ENCODE measurements around the gene INHA.
A peak's percentile ranks its signal among the peaks of the same experiment; 100 is the strongest.

The INHA gene

GRCh38 chr2:219572237-219573001 lies at the start of gene INHA:
Gene INHA, plus strand, starts transcription at chr2:219572310. Its CDS starts 65 bp downstream, at chr2:219572375.
- no peak for DNase-seq (ENCODE audit: low read depth in 2 of 2)

GRCh38 chr2:219523031-219523671 lies 49.0 kb upstream of the INHA start:
- DNase-seq (ENCODE audit: low read depth in 2 of 2), result no peak

- DNase-seq (ENCODE audit: low read depth in 2 of 2), result no peak
These were observed 47.3 kb upstream of the INHA start for GRCh38 chr2:219524817-219525216.

GRCh38 chr2:219525533-219526232 lies 46.4 kb upstream of the INHA start:
- no peak for DNase-seq (ENCODE audit: low read depth in 2 of 2)

GRCh38 chr2:219526320-219527075 lies 45.6 kb upstream of the INHA start:
- DNase-seq (ENCODE audit: low read depth in 2 of 2), result no peak

GRCh38 chr2:219527076-219527394 lies 45.1 kb upstream of the INHA start:
- DNase-seq (ENCODE audit: low read depth in 2 of 2), result no peak

GRCh38 chr2:219527472-219527871 lies 44.6 kb upstream of the INHA start:
- DNase-seq (ENCODE audit: low read depth in 2 of 2), result no peak

GRCh38 chr2:219530048-219530963 lies 41.8 kb upstream of the INHA start:
- DNase-seq (ENCODE audit: low read depth in 2 of 2), result peak; percentile 69 to 77

- no peak for DNase-seq (ENCODE audit: low read depth in 2 of 2)
These were observed 40.3 kb upstream of the INHA start for GRCh38 chr2:219531639-219532377.

- no peak for DNase-seq (ENCODE audit: low read depth in 2 of 2)
These were observed 39.8 kb upstream of the INHA start for GRCh38 chr2:219532378-219532649.

GRCh38 chr2:219533930-219534661 lies 38.0 kb upstream of the INHA start:
- DNase-seq (ENCODE audit: low read depth in 2 of 2), result no peak

- DNase-seq (ENCODE audit: low read depth in 2 of 2), result no peak
These were observed 35.7 kb upstream of the INHA start for GRCh38 chr2:219536425-219536824.

- DNase-seq (ENCODE audit: low read depth in 2 of 2), result no peak
These were observed 35.1 kb upstream of the INHA start for GRCh38 chr2:219536967-219537366.

GRCh38 chr2:219537657-219538488 lies 34.2 kb upstream of the INHA start:
- no peak for DNase-seq (ENCODE audit: low read depth in 2 of 2)

GRCh38 chr2:219538504-219538951 lies 33.6 kb upstream of the INHA start:
- no peak for DNase-seq (ENCODE audit: low read depth in 2 of 2)

- no peak for DNase-seq (ENCODE audit: low read depth in 2 of 2)
These were observed 32.9 kb upstream of the INHA start for GRCh38 chr2:219538956-219539788.

- DNase-seq (ENCODE audit: low read depth in 2 of 2), result no peak
These were observed 32.0 kb upstream of the INHA start for GRCh38 chr2:219539926-219540678.

Measured in stimulated activated CD8-positive, alpha-beta memory T cell treated with anti-CD3 and anti-CD28 coated beads, Interleukin-2, amount 100 ng/mL, for 1 hour (primary cell).